Retinal pigment epithelial cell (primary cell): Measurements from ENCODE around the gene ZBTB4.
A peak's percentile ranks its signal among the peaks of the same experiment; 100 is the strongest.
"Not testable (repeated sequence)": the region's sequence is repeated elsewhere in the genome, so short reads cannot be mapped to it uniquely, and the experiment has no call there.

Experiments
- DNase-seq: peaks from one replicate; pipeline ENCODE4 v3.0.0-alpha.2; 2010; ENCODE audit warnings: low read depth
- H3K4me3 ChIP-seq: 2 replicates; pipeline ENCODE4 v1.5.1; 2011; ENCODE audit warnings: mild to moderate bottlenecking, low read length, control low read depth, moderate library complexity
- CTCF ChIP-seq: conservative IDR thresholded peaks from 2 replicates; pipeline ENCODE4 v1.5.1; 2011; ENCODE audit warnings: low read depth, low read length, control low read depth, inconsistent platforms

ZBTB4 gene

GRCh38 chr17:7483255-7484066 lies 4.0 kb upstream of the ZBTB4 start:
- peak; percentile 87 for DNase-seq
- H3K4me3 ChIP-seq: peak overlapping the region; percentile 82
- no peak for TF ChIP-seq CTCF

- peak overlapping the region; percentile 82 for H3K4me3 ChIP-seq
- DNase-seq: not testable (repeated sequence)
These were observed 3.3 kb upstream of the ZBTB4 start for GRCh38 chr17:7482742-7483088.

- not testable (repeated sequence) for H3K4me3 ChIP-seq, DNase-seq
These were observed 2.7 kb upstream of the ZBTB4 start for GRCh38 chr17:7481842-7482741.

- DNase-seq, H3K4me3 ChIP-seq: not testable (repeated sequence)
These were observed 1.8 kb upstream of the ZBTB4 start, which contains the start of gene SLC35G6 for GRCh38 chr17:7481275-7481674. Gene SLC35G6, plus strand, starts transcription at chr17:7481446. Its CDS starts 71 bp downstream, at chr17:7481517.

GRCh38 chr17:7480089-7480384 lies 606 bp upstream of the ZBTB4 start:
- peak overlapping the region; percentile 52 for H3K4me3 ChIP-seq
- DNase-seq: no peak
- no peak for TF ChIP-seq CTCF

- DNase-seq: no peak
- H3K4me3 ChIP-seq: peak overlapping the region; percentile 62
These were observed 887 bp downstream of the ZBTB4 start for GRCh38 chr17:7478276-7479212.

GRCh38 chr17:7477392-7478275 lies 1.8 kb downstream of the ZBTB4 start:
- no peak for TF ChIP-seq CTCF
- peak overlapping the region; percentile 62 for H3K4me3 ChIP-seq

More at GRCh38 chr17:7478276-7479212, 887 bp downstream of the ZBTB4 start:
- no peak for TF ChIP-seq CTCF

GRCh38 chr17:7476951-7477350 lies 2.5 kb downstream of the ZBTB4 start:
- DNase-seq: no peak
- no peak for TF ChIP-seq CTCF
- peak overlapping the region; percentile 62 for H3K4me3 ChIP-seq

More at GRCh38 chr17:7477392-7478275, 1.8 kb downstream of the ZBTB4 start:
- DNase-seq: peak; percentile 90
